Measurements from ENCODE around the gene P4HB.

The P4HB gene
- total RNA-seq: 179 reads per million, percentile 91 among the genes with 10 or more reads in this experiment

DNA sequence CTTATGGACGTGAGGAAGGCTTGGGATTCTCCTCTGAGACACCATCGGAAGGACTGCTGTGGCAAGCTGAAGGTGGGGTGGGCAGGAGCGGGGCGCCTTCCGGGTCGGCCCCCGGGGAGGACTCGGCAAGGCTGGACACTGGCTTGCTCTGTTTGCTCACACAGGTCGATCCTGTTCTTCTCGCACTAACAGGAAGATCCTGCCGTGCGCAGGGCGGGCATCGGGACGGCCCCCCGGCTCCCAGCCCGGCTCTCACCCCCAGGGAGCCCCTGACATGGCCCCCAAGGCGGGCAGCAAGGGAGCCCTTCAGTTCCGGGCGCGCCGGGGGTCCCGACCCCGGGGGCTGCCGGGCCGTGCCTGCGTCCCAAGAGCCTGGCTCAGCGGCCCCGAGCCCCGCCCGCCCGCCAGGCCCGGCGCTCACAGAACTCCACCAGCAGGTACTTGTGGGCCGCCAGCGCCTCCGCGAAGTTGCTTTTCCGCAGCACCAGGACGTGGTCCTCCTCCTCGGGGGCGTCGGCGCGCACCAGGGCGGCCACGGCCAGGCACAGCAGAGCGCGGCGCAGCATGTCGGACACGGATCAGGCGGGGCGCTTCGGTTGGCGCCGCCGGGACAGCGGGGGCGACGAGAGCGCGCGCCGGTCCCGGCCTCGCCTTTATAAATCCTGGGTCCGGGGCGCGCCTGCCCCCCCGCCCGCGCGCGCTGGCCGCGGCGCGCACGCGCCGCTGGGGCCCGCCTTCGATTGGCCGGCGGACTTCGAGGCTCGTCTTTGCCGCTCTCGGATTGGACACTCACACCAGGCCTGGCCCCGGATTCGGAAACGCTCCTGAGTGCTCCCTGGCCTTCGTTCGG, at the start of gene P4HB:
Gene P4HB (minus strand): TSS at position 630 of the 850 bp plus-strand sequence. CDS start 64 bp downstream, at position 566.
- no peak for DNase-seq

DNA sequence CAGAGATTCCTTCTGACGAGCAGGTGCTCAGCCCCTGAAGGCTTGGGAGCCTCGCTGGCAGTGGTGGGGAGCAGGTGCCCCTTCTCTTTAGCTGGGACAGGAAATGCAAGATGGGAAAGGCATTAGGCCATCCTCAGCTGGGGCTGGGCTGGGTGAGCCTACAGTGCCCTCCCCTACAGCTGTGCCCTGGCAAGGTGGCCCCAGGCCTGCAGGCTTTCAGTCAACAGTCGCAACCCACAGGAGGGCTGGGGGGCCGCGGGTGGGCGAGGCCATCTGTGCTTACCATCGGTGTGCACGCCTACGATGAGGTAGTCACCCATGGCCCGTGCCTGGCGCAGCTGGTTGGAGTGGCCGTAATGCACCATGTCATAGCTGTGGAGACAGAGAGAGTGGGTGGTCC, 48.9 kb upstream of the P4HB start:
- DNase-seq: no peak

DNA sequence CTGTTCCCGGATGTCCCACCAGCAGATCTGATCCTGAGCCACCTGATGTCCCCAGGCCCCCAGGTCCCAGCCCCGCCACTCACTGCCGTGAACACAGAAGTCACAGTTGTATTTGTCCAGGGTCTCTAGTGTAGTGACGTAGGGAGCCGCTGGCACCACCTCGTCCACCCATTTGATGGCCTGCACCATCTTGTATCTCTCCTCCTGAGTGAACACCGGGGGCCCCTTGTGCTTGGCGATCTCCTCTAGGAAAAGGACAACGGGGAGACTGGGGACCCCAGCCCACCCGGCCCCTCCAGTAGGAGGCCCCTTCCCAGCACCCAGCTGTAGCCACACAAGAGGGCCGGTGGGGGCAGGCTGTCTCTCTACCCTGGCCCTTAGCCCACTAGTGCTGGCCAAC, 48.5 kb upstream of the P4HB start:
- no peak for DNase-seq

DNA sequence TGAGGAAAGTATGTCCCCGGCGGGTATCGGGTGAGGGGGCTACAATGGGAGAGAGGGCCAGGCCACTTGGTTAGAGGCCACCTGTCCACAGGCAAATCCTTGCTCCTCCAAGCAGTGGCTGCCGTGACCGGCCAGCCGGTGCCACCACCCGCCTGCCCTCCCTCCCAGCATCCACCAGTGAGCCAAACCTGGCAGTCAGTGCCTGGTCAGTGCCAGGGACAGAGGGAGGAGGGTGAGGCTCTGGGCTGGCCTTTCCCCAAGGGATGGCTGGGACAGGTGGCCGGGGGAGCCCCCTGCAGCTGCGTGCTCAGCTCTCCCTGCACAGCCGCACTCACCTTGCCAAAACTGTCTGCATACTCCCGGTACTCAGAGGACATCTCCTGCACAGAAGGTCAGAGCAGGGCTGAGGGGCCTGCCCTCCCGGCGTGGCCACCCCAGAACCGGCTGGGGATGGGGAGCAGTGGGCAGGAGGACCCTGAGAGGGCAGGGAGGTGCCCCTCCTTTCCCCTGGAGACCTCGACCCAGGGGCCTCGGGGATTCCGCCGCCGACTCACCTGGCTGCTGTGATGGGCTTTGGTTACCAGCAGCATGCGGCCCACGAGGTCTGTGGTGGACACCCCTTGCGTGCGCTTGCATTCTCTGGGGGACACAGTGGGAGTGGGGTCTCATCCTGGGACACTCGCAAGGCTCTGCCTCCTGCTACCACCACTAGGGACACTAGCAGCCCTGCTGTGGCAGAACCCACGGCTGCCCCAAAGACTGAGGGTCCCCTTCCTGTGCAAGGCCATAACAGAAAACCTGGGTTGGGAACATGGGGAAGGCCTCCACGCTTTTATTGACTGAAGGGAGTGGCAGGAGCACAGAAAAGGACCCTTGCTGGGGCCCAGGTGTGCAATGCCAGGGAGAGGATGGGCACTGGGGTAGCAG, 47.1 kb upstream of the P4HB start:
- DNase-seq: no peak

DNA sequence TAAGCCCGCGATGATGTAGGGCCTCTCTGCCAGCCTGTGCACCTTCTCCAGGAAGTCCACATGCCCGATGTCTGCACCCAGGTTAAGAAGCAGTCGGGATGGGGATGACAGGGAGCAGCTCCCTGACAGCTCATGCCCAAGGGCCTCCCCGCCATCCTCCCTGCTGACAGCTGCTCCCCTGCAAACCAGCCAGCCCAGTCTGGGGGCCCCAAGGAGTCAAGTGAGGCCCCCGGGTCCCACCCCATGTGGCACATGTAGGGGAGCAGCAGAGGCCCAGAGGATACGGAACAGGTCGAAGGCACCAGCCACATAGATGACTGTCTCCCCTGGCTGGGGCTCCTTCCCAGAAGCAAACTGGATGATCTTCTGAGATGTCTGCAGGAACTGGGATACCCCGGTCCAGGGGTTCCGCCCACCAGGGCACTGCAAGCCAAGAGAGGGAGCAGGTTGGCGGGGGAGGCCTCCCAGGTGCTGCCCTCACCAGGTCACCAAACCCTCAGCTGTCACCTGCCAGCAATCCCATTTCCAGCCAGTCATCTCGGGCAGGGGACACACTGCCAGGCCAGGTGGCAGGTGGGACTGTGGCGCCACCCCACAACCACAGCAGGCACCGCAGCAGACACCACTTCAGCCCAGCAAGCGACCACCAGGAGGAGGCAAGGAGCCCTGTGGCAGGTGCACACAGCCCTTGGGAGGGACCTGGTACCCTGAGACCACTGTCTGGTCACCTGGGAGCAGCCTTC, 46.3 kb upstream of the P4HB start:
- no peak for DNase-seq

DNA sequence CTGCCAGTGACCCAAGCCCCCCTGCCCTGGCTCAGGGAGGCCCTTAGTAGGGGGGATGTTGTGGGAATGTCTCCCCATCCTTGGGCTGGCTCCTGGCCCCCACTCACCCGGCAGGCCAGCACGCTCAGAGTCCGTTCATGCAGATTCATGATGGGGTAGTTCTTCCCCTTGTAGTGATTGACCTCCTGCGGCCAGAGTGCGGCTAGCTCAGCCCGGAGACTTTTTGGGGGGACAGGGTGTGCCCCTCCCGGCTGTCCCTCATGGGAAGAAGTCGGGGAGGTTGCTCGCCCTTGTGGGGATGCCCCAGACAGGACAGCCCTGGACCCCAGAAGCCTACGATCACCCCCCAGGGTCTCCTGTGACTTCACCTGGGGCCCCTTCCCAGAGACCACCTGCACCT, 45.7 kb upstream of the P4HB start:
- no peak for DNase-seq

DNA sequence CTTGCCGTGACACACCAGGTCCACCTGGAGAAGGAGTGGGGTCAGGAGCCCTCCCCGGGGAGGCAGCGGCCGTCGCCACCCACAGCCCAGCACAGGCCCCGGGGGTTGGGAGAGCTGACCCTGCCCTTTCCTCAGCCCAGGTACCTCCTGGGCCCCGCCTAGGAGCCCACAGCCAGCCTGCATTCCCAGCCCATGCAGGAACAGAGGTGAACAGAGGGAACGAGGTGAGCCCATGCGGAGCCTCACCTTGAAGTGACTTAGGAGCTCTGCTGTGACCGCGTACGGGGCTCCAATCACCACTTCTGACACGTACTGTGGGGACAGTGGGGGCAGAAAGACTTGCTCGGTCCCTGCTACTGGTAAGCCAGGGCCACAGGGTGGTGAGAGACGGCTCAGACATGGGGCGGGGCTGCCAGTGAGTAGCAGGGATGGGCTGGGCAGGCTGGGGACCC, 45.1 kb upstream of the P4HB start:
- DNase-seq: no peak

DNA sequence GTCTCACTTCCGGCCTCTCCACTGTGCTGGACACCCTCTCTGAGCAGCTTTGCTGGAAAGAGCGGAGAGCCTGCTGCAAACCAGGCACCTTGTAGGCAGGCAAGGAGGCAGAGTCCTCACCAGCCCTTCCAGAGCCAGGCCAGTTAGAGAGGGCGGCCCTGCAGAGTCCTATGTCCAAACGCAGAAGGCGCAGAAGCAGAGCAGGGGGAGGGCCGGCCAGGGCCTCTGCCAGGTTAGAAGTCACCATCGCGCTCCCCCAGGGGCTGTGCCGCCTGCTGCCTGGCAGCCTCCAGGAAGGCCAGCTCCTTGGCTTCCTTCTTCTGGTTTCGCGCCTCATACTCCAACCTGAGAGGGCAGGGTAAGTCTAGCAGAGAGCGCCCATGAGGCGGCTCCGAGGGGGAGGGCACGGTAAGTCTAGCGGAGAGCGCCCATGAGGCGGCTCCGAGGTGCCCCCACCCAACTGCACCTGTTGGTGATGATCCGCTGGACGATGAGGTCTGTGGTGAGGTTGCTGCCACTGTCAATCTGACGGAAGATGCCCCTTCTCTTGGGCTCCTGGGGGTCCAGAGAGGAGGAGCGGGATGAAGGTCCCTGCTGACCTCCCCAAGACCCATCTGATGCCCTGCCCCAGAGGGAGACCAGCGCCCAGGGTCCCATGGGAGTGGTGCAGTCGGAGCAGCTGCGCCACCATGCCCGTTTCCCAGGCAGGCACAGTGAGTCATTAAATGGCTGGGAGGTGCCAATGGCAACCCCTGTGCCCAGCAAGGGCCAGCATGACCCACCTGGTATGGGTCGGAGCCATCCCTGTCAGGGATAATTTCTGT, 44.5 kb upstream of the P4HB start:
- DNase-seq: no peak

DNA sequence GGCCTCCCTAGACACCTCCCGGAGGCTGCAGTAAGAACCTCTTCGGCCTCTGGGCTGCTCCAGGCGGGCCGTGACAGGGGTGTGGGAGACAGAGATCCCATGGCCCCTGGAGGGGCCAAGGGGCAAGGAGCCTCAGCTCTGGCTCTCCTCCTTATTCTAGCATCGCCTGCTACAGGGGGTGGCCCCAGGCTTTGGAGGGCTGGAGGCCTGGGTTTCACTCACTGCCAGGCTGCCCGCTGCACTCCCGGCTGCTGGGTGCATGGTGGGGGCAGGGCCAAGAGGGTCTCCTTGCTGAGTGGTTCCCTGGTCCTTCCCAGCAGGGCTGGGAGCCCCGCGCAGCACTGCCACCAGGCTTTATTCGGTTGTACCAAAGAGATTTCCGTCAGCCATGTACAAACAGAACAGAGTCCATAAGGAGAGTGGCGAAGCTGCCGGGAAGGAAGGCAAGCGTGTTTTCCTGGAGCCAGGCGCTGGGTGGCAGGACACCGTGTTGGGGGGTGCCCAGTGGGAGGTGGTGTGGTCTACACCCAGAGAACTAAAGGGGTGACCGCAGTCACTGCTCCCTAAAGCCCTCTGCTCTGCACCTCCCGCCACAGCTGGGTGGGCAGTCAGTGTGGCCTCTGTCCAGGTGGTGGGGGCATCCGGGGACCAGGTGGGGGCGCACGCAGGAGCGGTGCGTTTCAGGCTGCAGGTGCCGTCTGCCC, 43.7 kb upstream of the P4HB start:
- DNase-seq: no peak

DNA sequence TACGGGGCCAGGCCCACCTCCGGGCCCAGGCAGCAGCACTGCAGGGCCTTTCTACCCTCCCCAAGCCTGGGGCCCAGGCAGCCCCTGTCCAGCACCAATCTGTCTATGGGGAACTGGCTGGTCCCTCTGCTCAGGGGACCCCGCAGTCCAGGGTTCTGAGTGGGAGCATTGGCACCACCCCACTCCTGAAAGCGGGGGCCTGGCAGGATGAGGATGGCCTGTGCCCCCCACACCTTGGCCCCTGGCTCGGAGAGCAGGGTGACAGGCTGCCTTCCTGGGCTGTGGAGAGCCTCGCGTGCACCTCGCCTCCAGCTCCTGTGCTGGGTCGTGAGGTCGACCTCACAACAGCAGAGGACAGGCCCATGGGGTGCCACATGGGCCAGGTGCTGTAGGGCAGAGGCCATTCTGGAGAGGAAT, 43.1 kb upstream of the P4HB start:
- no peak for DNase-seq

DNA sequence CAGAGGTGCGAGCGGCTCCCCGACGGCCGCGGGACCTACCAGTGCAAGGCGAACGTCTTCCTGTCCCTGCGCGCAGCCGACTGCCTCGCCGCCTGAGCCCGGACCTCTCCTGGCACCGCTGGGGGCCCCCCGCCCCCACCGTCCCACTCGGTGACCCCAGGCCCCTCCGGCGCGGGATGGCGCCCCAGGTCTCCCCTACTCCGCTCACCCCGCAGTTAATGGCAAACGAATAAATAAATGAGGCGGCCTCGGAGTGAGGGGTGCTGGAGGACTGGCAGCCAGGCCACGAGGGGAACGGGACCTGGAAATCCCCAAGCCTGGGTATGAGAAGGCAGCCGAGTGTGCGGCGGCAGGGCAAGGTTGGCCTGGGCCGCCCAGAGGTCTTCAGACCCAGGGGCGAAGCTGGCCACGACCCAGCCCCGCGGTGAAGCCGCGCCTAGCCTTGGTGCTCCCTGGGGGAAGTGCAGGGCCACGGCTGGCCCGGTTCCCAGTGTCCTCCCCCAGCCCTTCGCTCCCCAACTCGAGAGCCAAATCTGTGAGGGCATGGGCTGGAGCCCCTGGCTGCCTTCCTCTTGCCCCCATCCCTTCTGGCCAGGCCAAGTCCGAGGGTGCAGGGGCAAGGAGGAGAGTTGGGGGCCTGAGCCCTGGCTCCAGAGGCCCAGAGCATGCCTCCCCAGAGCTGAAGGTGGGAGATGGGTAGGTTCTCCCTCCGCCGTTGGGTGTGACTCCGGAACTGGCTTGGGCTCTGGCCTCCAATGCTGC, 42.5 kb upstream of the P4HB start:
- no peak for DNase-seq

DNA sequence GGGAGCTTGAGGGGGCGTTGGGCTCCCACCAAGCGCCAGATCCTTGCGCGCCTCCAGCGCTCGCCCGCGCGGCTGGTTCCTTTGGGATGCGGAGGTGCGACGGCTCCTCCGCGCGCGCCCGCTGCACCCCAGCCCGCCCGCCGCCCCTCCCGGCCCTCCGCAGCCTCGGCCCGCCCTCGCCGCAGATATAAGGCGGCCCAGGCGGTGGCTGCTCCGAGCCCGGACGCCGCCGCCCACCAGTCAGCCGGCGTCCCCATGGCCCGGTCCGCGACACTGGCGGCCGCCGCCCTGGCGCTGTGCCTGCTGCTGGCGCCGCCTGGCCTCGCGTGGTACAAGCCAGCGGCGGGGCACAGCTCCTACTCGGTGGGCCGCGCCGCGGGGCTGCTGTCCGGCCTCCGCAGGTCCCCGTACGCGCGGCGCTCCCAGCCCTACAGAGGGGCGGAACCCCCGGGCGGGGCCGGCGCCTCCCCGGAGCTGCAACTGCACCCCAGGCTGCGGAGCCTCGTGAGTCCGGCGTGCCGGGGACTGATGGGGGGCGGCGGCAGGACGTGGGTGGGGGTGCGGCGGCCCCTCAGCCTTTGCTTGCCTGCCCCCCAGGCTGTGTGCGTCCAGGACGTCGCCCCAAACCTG, 41.8 kb upstream of the P4HB start, which contains the start of gene NPB:
Gene NPB (plus strand): TSS at position 216 of the 630 bp plus-strand sequence. CDS start 40 bp downstream, at position 256.
- DNase-seq: no peak

DNA sequence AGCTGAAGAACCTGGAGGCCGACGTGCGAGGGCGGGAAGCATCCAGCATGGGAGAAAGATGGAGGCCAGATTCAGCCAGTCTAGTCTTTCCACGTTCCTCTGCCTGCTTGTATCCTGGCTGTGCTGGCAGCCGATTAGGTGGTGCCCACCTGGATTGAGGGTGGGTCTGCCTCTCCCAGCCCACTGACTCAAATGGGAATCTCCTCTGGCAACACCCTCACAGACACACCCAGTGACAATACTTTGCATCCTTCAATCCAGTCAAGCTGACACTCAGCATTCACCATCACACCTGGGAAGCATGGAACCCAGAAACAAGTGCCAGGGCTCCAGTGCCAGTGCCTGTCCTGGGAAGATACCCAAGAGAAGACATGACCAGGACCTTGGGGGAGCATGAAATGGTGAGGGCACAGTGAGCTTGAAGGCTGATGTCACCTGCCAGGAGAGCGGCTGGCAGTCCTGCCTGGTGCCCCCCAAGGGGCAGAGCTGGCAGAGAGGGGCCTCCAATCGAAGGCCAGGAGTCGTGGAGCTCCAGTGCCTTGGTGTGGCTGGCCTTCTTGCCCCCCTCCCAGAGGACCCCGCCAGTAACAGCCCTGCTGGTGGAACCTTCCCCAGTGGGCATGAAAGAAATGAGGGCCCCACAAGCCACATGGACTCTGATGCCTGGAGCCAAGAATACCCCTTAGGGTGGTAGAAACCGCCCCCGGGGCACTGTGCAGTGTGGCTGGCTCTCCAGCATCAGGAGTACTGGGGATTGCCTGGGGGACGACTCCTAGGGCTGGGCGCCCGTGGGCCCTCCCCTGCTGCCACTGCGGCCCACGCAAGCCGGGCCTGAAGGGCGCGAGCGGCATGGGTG, 41.1 kb upstream of the P4HB start:
- DNase-seq: no peak

DNA sequence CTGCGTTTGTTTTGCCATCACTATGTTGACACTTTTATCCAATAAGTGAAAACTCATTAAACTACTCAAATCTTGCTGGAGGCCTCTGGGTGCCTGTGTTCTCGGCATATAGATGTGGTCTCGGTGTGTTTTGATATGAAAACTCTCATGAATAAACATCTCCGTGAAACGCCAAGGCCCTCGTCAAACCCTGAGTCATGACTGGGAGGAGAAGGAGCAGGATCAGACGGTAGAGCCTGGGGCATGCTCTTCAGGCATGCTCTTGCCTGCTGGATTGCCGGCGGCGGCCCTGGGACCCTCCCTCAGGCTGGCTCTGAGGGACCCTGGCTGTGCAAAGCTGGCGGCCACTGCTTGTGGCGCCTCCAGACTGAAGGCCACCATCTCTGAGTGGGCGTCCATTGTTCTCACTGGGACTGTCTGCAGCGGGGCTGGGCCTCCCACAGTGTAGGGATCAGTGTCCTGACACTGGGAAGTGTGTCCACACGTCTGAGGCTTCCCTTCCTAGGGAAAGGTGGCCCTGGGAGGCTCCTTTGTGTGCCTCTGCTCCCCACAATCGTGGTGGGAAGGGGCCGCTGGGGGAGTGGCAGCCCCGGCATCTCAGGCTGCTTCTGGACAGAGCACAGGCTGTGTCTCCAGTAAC, 40.0 kb upstream of the P4HB start:
- no peak for DNase-seq

DNA sequence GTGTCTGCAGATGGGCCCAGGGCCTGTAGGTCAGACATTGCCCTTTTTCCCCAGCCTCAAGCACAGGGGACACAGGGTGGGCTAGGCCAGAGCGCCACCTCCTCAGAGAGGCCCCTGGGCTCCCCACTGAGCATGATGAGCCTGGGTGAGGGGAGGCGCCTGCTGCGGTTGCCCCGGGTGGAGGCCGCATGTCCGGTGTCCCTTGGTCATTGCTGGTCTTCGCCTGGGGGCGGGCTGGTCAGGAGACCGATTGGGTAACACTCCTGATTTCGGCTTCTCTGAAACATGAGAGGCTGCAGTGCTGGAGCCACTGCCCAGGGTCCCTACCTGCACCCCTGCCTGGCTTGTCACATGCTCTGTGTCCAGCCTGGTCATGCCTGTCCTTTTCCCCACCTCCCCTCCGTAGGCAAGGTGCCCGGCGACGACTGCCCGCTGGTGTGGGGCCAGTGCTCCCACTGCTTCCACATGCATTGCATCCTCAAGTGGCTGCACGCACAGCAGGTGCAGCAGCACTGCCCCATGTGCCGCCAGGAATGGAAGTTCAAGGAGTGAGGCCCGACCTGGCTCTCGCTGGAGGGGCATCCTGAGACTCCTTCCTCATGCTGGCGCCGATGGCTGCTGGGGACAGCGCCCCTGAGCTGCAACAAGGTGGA, 39.3 kb upstream of the P4HB start:
- DNase-seq: no peak

DNA sequence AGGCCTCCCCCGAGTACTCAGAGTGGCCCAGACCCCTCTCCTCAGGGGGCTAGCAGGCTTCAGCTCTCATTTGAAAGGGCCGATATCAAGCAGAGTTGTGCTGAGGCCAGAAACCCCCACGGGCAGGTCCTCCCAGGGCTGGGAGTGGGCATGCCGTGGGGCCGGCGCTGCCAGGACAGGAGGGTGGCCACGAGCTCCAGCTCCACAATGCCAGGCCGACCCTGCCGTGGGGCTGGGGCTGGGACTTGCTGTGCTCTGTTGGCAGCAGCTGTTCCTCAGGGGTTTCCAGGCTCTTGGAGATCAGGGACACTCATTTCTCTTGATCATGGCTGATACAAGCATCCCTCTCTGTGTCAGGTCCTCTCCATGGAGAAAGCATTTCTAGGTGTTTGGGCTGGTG, 38.5 kb upstream of the P4HB start:
- DNase-seq: no peak

DNA sequence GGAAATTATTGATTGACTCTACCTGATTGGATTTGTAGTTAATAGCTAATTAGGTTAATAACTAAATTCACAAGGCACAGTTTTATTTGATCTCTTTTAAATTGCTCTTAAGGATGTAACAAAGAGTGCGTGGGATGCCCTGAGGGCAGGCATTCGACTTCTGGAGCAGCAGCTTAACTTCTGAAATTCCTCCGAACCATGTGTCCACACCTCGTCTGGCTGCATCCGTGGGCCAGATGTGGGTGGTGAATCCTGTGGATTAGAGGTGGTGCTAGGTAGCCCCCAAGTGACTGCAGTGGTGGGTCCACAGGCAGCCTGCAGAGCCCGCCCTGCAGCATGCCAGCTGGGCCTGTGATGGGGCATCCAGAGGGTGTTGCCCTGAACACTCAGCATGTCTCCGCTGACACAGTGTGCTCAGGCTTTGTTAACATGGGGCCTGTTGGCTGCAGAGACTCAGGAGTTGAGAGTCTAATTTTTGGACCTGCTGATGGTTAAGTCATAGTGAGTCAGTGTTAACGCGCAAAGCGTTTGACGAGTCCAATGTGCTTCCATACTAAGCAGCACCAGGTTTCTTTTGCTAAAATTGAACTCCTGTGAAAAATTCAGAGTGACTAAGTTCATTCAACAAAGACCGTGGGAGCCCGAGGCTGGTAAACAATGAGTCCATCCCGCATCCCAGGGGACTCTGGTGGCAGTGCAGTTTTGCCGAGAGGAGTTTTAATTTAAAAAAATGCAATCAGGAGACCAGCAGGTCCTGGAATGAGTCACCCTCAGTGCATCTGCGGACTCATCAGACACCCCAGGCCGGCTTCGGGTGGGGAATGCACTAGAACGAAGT, 37.9 kb upstream of the P4HB start:
- no peak for DNase-seq
